NCI-H1436 (cell line): Measurements from ENCODE around the gene SPATC1L.

ENCODE experiments used
- DNase-seq: peaks from one replicate; lab custom pipeline; 2025; lab: John Stamatoyannopoulos, UW

SPATC1L gene

DNA sequence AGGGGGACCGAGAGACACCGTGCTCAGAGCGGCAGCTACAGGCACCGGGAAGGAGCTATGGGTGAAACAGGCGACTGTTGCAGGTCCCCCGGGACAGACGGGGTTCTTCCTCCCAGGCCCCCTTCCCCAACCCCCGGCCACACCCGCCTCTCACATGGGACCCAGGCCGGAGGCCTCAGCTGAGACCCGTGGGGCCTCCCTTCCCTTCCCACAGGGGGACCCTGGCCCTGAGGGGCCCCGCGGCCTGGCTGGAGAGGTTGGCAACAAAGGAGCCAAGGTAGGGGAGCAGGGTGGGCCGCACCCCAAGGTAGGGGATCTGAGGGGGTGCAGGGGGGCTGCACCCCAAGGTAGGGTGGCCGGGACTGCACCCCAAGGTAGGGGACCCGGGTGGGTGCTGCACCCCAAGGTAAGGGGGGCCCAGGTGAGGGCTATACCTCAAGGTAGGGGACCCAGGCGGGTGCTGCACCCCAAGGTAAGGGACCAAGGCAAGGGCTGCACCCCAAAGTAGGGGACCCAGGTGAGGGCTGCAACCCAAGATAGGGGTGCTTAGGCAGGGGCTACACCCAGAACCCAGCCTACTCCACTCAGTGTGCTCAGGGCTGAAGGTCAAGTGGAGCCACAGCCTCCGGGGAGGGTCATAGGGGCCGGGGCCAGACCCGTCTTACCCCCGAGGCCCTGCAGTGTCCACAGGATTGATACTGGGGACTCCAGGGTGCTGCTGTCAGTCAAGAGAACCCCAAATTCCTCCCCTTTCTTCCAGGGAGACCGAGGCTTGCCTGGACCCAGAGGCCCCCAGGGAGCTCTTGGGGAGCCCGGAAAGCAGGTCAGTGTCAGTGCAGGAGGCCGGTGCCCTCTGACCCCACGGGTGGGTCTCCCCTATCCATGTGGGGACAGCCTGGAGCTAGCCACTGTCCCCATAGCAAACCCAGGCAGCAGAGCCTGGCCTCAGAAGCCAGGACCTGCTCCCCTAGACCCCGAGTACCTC, 63.7 kb downstream of the SPATC1L start:
- DNase-seq: no peak

DNA sequence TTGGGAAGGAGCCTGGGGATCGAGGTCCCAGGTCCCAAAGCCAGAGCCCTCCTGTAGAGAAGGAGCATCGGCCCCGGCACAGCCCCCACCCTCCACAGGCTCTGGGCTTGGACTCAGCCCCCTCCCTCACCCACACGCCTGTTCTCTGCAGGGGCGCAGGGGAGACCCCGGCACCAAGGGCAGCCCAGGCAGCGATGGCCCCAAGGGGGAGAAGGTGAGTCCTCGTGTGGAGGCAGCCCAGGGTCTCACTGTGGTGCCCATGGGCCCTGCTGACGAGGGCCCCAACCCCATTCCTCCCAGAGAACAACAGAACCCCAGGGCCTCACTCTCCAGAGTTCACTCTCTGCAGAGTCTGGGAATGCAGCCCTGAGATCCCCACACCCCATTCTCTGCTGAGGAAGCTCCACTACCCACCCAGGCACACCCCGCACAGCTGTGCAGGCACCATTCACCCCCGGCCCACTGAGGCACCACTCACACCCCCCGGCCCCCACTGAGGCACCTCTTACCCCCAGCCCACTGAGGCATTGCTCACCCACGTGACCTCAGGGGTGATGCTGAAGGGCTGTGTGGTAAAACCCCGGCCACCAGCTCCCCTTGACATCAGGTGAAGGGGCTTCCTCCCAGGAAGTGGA, 64.5 kb downstream of the SPATC1L start:
- no peak for DNase-seq

DNA sequence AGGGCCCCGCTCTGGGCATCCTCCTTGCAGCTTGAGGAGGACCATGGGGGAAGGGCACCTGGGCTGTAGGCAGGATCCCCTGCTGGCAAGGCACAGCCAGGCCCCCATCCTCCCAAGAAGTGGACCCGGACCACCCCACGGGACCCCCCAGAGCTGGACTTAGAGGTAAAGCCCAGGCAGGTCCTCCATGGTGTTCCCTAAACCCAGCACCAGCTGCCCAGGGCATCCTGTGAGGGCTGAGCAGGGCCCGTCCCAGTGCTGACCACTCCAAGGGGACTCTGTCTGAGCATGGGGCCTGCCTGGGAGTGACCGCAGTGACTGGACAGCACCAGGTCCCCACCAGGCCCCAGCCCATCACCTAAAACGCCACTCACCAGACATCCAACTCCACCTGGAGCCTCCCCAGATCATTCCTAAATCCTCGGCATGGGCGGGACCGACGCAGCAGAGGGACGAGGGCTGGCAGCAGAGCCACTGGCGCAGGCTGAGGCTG, 65.1 kb downstream of the SPATC1L start:
- no peak for DNase-seq

DNA sequence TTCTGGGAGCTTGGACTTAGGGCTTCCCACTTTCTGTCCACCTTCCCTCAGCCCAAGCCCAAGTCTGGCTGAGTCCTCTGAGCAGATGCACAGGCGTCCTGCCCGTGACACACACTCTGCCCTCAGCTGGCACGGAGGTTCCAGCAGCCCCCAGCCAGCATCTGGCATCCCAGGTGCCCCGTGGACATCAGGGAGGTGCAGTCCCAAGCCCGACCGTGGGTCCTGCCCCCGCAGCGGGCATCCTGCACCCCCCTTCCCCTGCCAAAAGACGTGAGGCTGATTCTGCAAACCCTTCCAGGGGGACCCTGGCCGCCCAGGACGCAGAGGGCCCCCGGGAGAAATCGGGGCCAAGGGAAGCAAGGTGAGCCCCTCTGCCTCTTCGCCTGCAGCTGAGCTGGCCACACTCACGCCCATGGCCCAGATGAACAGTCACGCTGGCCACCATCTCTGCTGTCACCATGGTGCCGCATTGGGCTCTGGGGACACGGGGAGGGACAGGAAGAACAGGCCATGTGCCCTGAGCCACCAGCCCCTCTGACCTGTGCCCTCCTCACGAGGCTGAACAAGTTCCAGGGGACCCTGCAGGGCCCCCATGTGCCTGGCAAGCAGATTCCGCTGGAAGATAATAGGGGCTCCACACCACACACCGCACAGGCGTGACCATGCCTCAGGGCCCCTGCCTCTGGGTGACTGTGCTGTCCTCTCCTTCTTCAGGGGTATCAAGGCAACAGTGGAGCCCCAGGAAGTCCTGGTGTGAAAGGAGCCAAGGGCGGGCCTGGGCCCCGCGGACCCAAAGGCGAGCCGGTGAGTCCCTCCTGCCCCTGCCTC, 65.7 kb downstream of the SPATC1L start:
- DNase-seq: no peak

DNA sequence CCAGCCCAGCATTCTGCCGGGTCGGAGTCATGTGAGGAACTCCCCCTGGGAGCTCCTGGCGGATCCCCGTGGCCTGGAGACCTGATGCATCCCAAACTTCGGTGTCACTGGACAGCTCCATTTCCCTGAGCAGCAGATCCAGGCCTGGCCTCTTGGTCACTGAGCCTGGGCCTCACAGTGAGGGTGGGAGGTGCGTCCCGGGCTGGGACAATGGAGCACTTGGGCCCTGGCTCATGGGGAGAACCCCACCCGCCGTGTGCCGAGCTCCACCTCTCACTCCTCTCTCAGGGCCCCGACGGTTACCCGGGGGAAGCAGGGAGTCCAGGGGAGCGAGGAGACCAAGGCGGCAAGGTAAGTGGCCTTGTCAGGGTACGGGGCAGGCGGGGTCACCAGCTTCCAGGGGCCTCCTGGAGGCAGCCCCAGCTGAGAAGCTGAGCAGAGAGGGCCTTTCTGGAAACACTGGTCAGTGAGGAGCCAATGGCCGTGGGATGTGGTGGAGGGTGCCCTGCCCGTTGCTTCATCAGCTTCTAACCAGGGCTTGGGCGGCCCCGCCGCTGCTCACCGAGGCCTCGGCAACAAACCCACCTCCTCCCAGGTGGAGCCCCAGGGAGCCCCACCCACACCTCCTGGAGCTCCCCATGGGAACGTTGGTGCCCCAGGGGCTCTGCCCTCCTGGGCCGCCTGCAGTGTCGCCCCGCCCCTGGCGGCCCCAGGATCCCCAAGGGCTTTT, 66.5 kb downstream of the SPATC1L start:
- no peak for DNase-seq

DNA sequence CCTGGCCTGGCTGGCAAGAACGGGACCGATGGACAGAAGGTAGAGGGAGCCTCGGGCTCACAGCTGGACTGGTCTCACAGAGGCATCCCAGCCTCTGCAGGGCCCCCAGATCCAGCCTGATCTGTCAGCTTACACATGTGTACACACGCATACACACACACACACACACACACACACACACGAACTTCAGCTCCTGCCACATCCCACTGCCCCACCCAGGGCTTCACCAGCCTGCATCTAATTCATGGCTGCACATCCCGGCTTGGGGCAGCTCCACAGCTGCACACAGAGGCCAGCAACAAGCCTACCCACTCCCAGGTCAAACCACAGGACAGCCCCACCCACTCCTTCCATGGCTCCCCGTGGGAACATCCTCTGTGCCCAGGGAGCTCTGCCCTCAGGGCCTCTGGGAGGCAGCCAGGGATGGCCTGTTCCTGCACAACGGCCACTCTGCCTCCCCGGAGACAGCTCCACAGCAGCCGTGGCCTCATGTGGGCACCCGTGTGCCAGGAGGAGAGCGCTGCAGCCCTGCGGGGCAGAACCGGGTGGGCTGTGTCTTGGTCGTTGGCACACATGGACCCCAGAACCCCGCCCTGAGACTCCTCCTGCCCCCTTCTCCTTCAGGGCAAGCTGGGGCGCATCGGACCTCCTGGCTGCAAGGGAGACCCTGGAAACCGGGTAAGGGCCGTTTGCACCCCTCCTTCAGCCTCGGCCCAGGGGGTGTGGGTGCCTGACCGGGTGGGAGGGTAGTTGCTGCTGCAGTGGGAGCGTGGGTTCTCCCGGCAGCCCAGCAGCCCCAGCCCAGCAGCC, 67.3 kb downstream of the SPATC1L start:
- DNase-seq: no peak

GRCh38 chr21:46116189-46116775, 68.0 kb downstream of the SPATC1L start:
- no peak for DNase-seq

- no peak for DNase-seq
Observed at GRCh38 chr21:46115441-46116188, 68.6 kb downstream of the SPATC1L start.

GRCh38 chr21:46114963-46115362, 69.3 kb downstream of the SPATC1L start:
- no peak for DNase-seq

- DNase-seq: no peak
Observed at GRCh38 chr21:46113497-46114176, 70.6 kb downstream of the SPATC1L start.

- no peak for DNase-seq
Observed at GRCh38 chr21:46112725-46113215, 71.5 kb downstream of the SPATC1L start.

DNA sequence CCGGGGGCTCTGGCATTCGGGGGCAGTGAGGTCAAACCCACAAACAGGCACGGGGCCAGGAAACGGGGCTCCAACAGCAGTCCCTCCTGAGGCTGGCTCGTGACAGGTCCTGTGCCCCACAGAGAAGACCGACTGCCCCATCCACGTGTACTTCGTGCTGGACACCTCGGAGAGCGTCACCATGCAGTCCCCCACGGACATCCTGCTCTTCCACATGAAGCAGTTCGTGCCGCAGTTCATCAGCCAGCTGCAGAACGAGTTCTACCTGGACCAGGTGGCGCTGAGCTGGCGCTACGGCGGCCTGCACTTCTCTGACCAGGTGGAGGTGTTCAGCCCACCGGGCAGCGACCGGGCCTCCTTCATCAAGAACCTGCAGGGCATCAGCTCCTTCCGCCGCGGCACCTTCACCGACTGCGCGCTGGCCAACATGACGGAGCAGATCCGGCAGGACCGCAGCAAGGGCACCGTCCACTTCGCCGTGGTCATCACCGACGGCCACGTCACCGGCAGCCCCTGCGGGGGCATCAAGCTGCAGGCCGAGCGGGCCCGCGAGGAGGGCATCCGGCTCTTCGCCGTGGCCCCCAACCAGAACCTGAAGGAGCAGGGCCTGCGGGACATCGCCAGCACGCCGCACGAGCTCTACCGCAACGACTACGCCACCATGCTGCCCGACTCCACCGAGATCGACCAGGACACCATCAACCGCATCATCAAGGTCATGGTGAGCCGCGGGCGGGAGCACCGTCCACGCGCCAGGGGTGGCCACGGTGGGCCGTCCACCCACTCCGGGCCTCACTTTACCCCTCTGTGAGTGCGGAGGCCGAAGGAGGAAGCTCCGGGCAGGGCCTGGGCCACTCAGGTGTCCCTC, 72.2 kb downstream of the SPATC1L start:
- DNase-seq: no peak

- no peak for DNase-seq
Observed at GRCh38 chr21:46111193-46111571, 73.1 kb downstream of the SPATC1L start.
